Measurements from ENCODE around the gene GGA1.

DNA sequence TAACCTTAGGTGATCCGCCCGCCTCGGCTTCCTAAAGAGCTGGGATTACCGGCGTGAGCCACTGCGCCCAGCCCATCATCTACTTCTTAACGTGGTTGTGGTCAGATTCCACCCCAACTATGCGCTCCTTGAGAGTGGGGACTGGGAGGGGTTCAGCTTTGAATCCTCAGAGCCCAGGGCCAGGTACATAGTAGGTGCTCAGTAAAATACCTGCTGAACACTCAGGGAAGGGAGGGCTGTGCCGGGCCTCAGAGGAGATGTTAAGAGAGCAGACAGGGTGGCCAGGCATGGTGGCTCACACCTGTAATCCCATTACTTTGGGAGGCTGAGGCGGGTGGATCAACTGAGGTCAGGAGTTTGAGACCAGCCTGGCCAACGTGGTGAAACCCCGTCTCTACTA, 65.6 kb downstream of the GGA1 start:
- TF ChIP-seq, protein P1, sequence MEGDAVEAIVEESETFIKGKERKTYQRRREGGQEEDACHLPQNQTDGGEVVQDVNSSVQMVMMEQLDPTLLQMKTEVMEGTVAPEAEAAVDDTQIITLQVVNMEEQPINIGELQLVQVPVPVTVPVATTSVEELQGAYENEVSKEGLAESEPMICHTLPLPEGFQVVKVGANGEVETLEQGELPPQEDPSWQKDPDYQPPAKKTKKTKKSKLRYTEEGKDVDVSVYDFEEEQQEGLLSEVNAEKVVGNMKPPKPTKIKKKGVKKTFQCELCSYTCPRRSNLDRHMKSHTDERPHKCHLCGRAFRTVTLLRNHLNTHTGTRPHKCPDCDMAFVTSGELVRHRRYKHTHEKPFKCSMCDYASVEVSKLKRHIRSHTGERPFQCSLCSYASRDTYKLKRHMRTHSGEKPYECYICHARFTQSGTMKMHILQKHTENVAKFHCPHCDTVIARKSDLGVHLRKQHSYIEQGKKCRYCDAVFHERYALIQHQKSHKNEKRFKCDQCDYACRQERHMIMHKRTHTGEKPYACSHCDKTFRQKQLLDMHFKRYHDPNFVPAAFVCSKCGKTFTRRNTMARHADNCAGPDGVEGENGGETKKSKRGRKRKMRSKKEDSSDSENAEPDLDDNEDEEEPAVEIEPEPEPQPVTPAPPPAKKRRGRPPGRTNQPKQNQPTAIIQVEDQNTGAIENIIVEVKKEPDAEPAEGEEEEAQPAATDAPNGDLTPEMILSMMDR (conservative IDR thresholded peaks at IDR 0.05; ENCODE audit: low read depth, low read length): no peak
- TF ChIP-seq SMC3 (IDR thresholded peaks at IDR 0.05; ENCODE audit: low read depth, low read length) (no peak), RAD21 (IDR thresholded peaks at IDR 0.05; ENCODE audit: low read length) (no peak), MXI1 (IDR thresholded peaks at IDR 0.05; ENCODE audit: borderline replicate concordance, low read depth, low read length) (no peak), MAFK (IDR thresholded peaks at IDR 0.05; ENCODE audit: low read depth, low read length) (no peak)

Data from IMR-90 (cell line).